Stimulated activated CD4-positive, alpha-beta T cell treated with anti-CD3 and anti-CD28 coated beads, TNF-alpha, amount 100 ng/mL, for 48 hours (primary cell): ENCODE measurements around the gene BAHCC1.

ENCODE experiments used
- DNase-seq, 3 donors: peaks; one replicate each; pipeline ENCODE4 v3.0.0-alpha.2; 2020; ENCODE audit warnings: low read depth in 3 of 3

Gene BAHCC1

GRCh38 chr17:81493198-81494038 is 98.2 kb downstream of the BAHCC1 start:
- no peak for DNase-seq

GRCh38 chr17:81494626-81495377 is 99.5 kb downstream of the BAHCC1 start:
- DNase-seq = no peak

- no peak for DNase-seq
These were observed 103.8 kb downstream of the BAHCC1 start for GRCh38 chr17:81498953-81499600.

- DNase-seq = no peak
These were observed 104.3 kb downstream of the BAHCC1 start for GRCh38 chr17:81499601-81499970.

- DNase-seq = no peak
These were observed 104.8 kb downstream of the BAHCC1 start for GRCh38 chr17:81500047-81500446.

GRCh38 chr17:81502471-81503017 is 107.3 kb downstream of the BAHCC1 start:
- DNase-seq = no peak

- no peak for DNase-seq
These were observed 108.4 kb downstream of the BAHCC1 start for GRCh38 chr17:81503619-81504018.

GRCh38 chr17:81508639-81509206 is 113.5 kb downstream of the BAHCC1 start:
- no peak for DNase-seq

- DNase-seq = no peak
These were observed 114.1 kb downstream of the BAHCC1 start for GRCh38 chr17:81509207-81509971.

- DNase-seq = no peak
These were observed 114.9 kb downstream of the BAHCC1 start for GRCh38 chr17:81509972-81510784.

- no peak for DNase-seq
These were observed 115.7 kb downstream of the BAHCC1 start for GRCh38 chr17:81510785-81511553.

- DNase-seq = no peak
These were observed 116.2 kb downstream of the BAHCC1 start for GRCh38 chr17:81511554-81511803.

- DNase-seq = no peak
These were observed 116.7 kb downstream of the BAHCC1 start for GRCh38 chr17:81511804-81512561.

- peak; percentile 83 to 86 (median 85) for DNase-seq
These were observed 117.5 kb downstream of the BAHCC1 start, which contains the start of gene ACTG1 for GRCh38 chr17:81512562-81513371. ACTG1 (minus strand) TSS chr17:81512799; CDS start chr17:81512354, 445 bp downstream.

- peak in 2 of 3 donors; percentile 63 for DNase-seq
These were observed 118.1 kb downstream of the BAHCC1 start for GRCh38 chr17:81513372-81513752.

GRCh38 chr17:81513753-81514488 is 118.7 kb downstream of the BAHCC1 start:
- peak in 1 of 3 donors; percentile 45 for DNase-seq

- DNase-seq = no peak
These were observed 119.2 kb downstream of the BAHCC1 start for GRCh38 chr17:81514489-81514738.
